Measurements from ENCODE around the gene MMEL1.
A peak's percentile ranks its signal among the peaks of the same experiment; 100 is the strongest.

Gene MMEL1

DNA sequence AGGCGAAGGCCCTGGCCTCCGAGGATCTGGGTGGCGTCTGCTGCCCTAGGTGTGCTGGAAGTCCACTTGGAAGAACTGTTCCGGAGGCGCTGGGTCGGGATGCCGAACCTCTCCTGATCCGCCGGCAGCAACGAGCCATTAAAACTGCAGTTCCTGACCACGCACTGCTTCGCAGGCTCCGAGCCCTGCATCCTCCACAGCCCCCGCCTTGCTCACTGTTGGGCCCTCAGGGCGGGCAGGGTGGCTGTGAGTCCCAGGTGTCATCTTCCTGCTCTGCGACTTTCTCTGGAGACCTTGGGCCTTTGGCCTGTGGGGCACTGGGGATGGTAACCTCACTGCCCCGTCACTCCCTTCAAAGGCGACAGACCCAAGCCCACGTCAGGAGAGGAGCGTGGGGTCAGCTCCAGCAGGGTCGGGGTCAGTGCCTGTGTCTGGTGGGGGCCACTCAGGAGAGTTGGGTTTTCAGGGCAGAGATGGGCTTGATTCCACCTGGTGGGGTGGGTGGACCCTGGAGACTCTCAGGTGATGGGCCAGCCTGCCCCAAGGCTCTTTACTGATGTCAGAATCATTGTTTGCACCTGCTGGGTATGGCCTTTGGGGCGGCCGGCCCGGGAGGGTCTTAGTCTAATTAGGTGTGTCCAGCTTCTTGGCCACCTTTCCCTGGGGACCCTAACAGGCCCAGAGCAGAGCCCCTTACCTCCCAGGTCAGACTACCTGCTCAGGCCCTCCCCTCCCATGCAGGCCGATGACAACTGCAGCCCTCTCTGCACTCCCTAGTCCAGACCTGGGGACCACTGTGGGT is 43.2 kb downstream of the MMEL1 start:
- peaks cover 19 to 36% of the 10 kb centered on the region in 2 experiments for H3K4me1 ChIP-seq (ENCODE audit: control insufficient read depth in 1 of 2, insufficient read depth in 1 of 2, low read depth in 1 of 2, low read length in 1 of 2)
- H3K27me3 ChIP-seq: peaks cover 40% of the 10 kb centered on the region
- H3K27ac ChIP-seq: no peak overlapping the region
- TF ChIP-seq, protein P1, sequence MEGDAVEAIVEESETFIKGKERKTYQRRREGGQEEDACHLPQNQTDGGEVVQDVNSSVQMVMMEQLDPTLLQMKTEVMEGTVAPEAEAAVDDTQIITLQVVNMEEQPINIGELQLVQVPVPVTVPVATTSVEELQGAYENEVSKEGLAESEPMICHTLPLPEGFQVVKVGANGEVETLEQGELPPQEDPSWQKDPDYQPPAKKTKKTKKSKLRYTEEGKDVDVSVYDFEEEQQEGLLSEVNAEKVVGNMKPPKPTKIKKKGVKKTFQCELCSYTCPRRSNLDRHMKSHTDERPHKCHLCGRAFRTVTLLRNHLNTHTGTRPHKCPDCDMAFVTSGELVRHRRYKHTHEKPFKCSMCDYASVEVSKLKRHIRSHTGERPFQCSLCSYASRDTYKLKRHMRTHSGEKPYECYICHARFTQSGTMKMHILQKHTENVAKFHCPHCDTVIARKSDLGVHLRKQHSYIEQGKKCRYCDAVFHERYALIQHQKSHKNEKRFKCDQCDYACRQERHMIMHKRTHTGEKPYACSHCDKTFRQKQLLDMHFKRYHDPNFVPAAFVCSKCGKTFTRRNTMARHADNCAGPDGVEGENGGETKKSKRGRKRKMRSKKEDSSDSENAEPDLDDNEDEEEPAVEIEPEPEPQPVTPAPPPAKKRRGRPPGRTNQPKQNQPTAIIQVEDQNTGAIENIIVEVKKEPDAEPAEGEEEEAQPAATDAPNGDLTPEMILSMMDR (IDR thresholded peaks at IDR 0.05): no peak
- H3K9me3 ChIP-seq: no peaks in the 10 kb centered on the region
- H3K36me3 ChIP-seq: no peaks in the 10 kb centered on the region
- no peak overlapping the region for H3K4me3 ChIP-seq (ENCODE audit: low read depth in 1 of 2, low read length in 1 of 2)

DNA sequence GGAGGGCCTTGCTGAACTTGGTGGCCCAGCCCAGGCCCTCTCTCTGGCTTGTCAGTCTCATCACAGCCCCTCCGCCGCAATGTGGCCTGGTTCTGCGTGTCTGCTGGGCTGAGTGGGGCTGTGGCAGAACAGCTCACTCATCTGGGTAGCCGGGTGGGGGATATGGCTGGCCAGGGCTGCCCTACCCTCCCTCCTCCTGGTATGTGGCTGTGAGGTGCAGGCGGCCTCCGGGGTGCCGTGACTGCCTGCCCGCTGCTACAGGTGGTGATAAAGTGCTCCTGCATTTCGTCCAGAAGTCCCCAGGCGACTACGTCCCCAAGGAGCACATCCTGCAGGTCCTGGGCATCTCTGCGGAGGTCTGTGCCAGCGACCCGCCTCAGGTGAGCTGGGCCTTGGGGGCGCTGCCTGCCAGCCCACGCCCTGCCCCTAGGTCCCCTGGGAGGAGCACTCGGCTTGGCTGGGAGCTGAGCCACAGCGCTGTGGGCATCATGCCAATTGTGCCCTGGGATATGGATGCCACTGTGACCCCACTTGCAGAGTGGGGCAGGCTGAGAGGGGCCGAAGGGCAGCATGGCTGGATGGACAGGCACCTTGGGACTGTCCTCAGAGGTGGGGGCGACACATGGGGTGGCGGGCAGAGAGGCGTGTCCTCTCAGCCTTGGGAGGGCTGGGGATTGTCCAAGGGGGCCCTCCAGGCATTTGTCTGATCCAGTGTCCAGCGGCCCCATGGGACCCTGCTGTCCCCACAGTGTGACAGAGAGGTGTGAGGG is 44.0 kb downstream of the MMEL1 start:
- Histone ChIP-seq H3K9me3 (no peaks in the 10 kb centered on the region), H3K4me1 (ENCODE audit: control insufficient read depth in 1 of 2, insufficient read depth in 1 of 2, low read depth in 1 of 2, low read length in 1 of 2) (peaks cover 27 to 41% of the 10 kb centered on the region in 2 experiments), H3K4me3 (ENCODE audit: low read depth in 1 of 2, low read length in 1 of 2) (no peak overlapping the region), H3K27me3 (peaks cover 32% of the 10 kb centered on the region), H3K36me3 (no peaks in the 10 kb centered on the region), H3K27ac (no peak overlapping the region)
- TF ChIP-seq, protein P1 (IDR thresholded peaks at IDR 0.05): no peak

DNA sequence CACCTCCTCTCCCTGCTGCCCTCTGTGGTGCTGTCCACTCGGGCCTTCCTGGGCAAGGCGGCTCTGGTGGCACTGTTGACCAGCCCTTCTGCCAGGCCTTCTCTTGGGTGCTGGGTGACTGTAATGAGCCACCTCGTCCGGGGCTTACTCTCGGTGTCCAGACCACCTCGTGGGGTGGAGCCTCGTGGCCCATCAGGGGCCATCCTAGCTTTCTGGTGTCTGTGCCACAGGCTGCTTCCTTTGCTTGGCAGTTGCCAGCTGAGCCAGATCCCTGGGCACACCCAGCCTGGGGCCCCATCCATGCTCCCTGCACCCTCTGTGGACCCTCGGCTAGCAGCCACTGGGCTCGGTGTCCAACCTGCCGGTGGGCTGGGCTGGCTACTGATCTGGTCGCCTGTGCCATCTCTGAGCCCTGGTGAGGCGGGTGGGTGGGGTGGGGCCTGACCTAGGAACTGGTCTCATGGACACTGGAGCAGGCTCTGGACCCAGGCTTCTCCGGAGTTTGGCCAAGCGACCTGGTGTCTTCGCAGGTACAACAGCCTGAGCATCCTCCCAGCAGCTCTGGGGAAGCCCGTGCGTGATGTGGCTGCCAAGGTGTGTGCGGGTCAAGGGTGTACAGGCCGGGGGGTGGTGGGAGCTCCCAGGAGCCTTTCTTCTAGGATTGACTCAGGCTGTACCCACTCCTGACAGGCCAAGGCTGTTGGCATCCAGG is 44.8 kb downstream of the MMEL1 start:
- Histone ChIP-seq H3K4me3 (ENCODE audit: low read depth in 1 of 2, low read length in 1 of 2) (no peak overlapping the region), H3K9me3 (no peaks in the 10 kb centered on the region)

DNA sequence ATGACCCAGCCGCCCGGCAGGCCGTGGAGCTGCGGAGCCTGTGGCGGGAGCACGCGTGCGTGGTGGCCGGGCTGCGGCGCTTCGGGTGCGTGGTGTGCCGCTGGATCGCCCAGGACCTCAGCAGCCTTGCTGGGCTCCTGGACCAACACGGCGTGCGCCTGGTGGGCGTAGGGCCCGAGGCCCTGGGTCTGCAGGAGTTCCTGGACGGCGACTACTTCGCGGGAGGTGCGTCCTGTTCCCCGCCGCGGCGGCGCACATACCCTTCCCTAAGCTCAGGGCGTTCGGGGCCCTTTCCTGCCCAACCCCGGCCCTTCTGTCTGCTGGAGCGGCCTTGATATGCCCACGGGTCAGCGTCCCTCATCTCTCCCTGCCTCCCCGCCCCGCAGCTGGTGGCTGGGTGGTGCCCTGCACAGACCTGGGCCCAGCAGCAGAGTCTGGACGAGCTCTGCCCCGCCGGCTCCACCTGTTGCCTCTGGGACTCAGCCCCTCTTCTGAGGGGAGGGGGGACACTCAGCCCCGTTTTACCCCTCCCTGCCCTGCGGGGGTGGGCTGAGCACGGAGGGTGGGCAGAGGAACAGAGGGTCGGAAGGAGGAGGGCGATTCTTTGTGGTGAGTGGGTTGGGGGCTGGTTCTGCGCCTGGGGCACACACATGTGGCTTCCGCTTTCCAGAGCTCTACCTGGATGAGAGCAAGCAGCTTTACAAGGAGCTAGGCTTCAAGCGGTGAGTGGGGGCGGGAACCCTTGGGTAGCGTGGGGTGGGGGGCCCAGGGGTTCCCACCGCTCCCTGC is 45.6 kb downstream of the MMEL1 start:
- Histone ChIP-seq H3K27ac (peak overlapping the region; percentile 100), H3K36me3 (no peaks in the 10 kb centered on the region)

More for the DNA sequence above, 44.8 kb downstream of the MMEL1 start:
- H3K4me1 ChIP-seq (ENCODE audit: control insufficient read depth in 1 of 2, insufficient read depth in 1 of 2, low read depth in 1 of 2, low read length in 1 of 2): peaks cover 34 to 45% of the 10 kb centered on the region in 2 experiments
- H3K36me3 ChIP-seq: no peaks in the 10 kb centered on the region
- H3K27ac ChIP-seq: no peak overlapping the region
- H3K27me3 ChIP-seq: peaks cover 27% of the 10 kb centered on the region
- TF ChIP-seq, protein P1 (IDR thresholded peaks at IDR 0.05): no peak

More for the DNA sequence above, 45.6 kb downstream of the MMEL1 start:
- peaks cover 31% of the 10 kb centered on the region for H3K27me3 ChIP-seq
- peaks cover 34 to 40% of the 10 kb centered on the region in 2 experiments for H3K4me1 ChIP-seq (ENCODE audit: control insufficient read depth in 1 of 2, insufficient read depth in 1 of 2, low read depth in 1 of 2, low read length in 1 of 2)
- TF ChIP-seq, protein P1 (IDR thresholded peaks at IDR 0.05): no peak
- no peaks in the 10 kb centered on the region for H3K9me3 ChIP-seq
- H3K4me3 ChIP-seq (ENCODE audit: low read depth in 1 of 2, low read length in 1 of 2): peak overlapping the region; percentile 86 to 88

Measured in neutrophil (primary cell).